ENCODE measurements around the gene HOXB7.

- TF ChIP-seq EZH2phosphoT487 (IDR thresholded peaks at IDR 0.05; ENCODE audit: insufficient read depth, low read depth) (no peak), EZH2 (IDR thresholded peaks at IDR 0.05; ENCODE audit: insufficient read depth, poor library complexity, severe bottlenecking) (no peak)
These were observed 19.4 kb downstream of the HOXB7 start for GRCh38 chr17:48591255-48592056.

All from GM23248 (cell line).